ENCODE measurements around the gene ANAPC1.
"Not testable (repeated sequence)": the region's sequence is repeated elsewhere in the genome, so short reads cannot be mapped to it uniquely, and the experiment has no call there.

The ANAPC1 gene

DNA sequence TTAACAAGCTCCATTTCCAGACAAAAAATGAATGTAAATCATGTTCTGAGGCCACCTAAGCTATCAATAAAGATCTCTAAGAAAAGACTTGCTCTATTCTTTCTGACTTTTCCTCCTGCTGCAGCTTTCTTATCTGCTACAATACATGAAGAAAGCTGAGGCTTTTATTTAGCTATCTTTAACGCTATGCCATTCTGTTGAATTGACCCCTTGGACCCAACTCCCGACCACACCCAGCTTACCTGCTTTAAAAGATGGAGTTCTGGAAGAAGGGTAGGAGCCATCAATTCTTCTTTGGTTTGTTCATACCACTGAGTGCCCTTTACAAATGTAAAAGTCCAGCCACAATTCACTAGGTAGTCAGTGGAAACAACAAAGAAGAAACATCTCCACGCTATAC lies 99.9 kb downstream of the ANAPC1 start:
- not testable (repeated sequence) for DNase-seq

DNA sequence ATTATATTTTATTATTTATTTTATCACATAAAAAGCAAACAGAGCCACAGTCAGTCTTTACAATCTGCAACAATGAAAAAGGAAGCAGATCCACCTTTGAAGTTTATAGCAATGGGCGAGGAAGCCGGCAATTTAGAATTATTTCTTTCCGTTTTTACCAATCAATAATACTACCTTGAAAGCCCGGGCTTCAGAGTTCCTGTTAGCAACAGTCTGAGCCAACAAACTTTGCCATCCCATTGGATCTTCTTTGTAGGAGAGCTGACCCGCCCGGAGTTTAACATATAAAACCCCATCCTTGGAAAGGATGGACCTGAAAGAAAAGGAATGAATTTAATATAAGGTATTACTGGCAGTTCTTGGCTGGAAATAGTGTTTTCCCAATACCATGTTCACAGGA lies 101.8 kb downstream of the ANAPC1 start:
- not testable (repeated sequence) for DNase-seq

DNA sequence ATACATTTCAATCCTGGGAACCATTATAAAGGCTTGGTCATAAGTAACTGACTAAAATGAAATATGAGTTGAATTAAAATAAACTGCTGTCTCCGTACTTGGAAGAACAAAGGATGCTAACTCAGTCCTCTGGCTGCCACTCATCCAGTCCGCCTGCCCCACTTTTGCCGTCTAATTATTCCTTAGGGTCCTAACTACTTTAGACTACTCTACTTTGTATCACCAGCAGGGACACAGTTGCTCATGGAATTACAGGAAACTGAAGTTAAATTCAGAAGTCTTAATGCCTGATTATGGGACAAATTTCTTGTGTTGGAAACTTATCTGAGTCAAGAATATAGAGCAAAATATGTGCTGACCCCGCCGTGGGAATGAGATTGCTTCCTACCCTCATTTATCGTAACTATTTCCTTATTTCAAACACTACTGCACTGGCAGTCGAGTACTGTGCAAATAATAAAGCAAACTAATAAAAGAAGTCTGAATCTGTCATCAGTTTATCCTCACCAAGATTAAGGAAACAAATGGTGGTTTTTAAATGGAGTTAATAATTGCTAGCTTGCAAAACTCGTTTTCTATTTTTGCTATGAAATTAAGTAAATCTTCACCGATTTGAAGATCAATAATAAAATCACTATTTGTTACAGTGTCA lies 102.4 kb downstream of the ANAPC1 start:
- not testable (repeated sequence) for DNase-seq

DNA sequence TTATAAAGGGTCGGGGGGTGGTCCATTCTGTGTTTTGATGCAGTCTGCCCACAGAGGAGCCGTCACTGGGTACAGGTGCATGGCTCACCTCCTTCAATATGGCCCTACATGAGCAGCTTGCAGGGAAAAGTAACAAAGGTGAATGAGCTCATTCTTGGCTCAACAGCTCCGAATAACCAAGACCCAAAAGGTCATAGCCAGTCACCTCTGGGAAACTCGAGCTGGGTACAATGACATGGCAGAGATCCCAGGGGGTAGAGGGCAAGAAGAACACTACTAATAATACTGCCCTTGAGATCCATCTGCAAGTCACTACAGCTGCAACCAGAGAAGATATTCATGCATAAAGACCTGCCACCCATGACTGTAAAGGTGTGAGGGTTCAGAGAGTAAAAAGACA lies 106.8 kb downstream of the ANAPC1 start:
- DNase-seq = not testable (repeated sequence)

DNA sequence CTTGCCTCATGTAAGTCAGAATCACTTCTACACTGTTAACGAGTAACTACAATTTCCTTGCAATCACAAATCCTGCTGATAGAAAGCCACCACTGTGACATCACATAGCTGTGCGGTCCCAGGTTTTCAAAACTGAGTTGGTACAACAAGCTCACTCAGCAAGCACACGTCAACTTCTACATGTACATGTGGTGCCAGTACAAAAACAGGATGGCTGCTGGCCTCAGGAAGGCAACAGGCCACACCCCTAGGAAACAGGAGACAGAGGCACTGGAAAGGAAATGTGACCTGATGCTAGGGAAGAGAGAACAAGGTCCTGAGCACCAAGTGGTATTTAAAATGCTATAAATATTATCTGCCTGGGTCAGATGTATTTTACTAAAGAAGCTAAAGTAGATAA lies 107.7 kb downstream of the ANAPC1 start:
- DNase-seq = not testable (repeated sequence)

DNA sequence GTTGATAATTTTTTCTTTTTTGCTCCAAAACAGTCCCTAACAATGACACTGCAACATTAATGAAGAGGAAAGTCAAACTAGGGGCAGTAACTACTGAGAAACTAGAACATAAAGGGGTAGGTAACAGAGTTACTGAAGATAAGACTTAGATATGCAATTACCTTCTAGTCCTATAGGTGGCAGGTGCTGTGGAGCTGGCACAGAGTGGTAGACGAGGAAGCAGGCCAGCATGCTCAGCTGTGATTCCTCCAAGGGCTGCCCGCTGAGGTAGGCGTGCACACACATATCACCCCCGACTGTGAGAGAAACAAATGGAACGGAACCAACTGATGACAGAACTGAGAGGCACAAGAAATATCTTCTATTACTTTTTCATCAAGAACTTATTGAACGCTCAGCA lies 111.8 kb downstream of the ANAPC1 start:
- not testable (repeated sequence) for DNase-seq

DNA sequence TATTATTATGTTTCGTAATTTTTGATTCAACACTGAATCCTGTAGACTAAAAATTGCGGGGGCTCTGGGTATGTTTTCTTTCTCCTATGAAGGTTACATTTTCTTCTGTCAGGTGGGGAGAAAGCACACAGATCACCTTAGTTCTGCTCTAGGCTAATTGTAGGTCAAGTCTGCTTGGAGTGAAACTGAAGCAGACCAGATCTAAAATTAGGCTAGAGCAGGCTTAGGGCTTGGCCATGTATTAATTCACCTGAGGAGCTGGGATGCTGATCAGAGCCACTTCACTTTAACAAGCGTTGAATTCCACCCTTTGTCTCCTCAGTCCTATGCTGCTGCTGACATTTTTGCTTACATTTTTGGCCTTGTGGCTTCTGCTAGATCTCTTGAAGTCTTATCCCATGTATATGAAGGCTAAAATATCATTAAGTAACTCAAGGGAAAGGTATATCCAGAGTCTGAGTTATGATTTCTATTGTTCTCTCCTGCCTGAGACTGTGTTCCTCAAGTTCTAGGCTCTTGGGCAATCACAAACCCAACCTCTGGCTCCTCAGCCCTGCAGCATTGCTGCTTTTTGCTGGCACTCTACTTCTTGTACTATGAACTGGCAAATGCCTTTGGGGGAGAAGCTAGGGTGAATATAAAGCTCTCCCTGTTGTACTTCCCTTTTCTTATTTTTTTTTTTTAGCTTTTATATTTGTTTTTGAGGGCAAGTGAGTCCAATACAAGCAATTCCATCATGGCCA lies 112.9 kb downstream of the ANAPC1 start:
- not testable (repeated sequence) for DNase-seq

DNA sequence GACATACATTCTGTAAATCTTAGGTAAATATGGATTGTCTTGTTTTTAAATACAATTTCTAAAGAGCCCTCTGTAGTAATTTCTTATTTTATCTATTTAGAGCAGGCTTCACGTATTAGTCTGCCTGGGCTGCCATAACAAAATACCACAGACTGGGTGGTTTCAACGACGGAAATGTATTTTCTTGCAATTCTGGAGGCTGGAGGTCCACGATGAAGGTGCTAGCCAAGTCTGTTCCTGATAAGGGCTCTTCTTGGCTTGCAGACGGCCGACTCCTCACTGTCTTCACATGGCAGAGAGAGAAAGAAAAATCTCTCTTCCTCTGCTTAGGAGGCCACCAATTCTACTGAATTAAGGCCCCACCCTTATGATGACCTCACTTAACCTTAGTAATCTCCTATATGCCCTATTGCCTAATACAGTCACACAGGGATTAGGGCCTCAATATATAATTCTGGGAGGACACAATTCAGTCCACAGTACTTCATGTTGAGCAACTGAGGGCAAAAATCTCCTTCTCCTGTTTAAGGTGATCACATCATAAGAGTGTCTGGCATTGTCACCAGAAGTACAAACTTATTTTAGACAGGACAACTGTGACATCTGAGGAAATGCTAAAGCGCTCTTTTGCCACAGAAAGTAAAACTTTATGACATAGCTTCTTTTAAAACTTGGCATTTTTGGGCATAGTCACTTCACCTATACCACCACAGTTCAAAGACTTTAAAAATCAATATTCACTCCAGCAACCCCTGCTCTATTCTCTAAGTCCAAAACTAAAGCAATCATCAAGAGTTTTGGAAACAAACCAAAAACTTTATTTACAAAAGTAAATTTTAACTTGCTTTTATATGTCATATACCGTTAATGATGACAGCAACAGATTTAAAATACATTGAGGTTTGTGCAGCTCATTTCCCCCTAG lies 115.5 kb downstream of the ANAPC1 start:
- not testable (repeated sequence) for DNase-seq

DNA sequence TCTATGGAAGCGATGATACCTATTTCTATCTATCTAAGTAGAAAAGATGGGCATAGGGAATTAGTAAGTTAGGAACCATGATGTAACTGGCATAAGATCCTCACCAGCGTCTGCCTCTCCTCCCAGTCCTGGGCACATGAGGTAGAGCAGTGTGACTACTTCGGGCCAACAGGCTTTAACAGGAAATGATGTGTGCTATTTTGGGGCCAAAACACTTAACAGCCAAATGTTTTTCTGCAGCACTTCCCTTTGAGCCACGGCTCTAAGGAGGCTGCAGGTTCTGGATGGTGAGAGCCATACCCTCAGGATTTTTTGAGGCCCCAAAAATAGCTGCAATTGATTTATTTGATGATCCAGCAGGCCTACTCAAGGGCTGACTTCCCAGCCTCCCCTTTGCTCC lies 116.9 kb downstream of the ANAPC1 start:
- DNase-seq = not testable (repeated sequence)

DNA sequence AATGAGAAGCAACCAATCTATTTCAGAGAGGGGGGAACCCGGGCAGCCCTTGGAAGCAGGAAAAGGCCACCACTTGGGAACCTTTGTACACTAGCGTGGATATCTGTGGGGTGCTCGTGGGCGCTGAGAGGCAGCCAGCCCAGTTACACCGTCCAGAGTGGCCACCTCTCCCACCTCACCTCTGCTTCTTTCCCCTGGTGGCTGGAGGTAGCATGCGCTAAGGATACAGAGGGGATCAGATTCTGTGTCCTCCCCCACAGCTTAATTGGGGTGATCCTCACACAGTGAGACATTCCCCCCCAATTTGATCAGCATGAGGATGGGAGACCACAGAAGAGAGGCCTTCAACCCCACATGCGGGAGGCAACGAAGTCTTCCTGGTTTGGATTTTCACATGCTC lies 117.7 kb downstream of the ANAPC1 start:
- DNase-seq = not testable (repeated sequence)

DNA sequence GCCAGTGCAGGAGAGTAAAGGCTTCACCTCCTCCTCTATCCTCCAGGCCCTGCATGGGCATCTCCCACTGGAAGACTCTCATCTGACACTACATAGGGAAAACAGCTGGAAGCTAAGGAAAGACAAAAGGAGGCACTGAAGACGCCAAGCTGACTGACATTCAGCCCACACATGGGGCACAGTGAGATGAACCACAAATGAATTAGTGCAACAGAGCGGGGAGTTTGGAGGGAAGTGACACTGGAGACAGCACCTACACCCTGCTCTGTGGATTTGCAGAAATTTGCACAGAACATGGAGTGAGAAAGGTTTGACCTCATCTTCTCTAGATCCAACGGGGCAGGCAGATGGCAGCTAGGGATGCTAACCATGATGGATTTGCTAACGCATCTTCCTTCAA lies 119.8 kb downstream of the ANAPC1 start:
- not testable (repeated sequence) for DNase-seq

DNA sequence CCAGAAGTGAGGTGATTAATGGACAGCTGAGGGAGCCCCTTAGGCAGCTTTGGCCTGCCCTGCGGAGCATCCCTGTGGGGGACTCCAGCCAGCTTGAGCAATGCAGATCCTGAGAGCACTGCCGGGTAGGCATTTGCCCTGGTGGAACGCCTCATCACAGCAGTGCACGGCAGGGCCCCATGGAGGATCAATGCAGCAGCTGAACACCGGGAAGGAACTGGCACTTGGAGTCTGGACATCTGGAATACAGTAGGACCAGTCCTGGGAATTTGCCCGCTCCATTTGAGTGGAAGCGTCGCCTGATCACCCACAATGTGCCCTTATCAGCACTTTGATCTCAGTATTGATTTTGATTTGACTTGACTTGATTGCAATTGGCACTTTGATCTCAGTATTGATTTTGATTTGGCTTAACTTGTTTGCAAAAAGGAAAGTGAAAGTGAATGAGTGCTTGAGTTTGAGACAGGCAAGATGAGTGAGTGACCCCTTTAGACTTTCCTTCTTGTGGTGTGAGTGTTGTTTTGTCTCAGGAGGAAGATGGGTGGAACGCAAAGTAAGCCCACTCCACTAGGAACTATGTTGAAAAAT lies 123.2 kb downstream of the ANAPC1 start:
- DNase-seq = not testable (repeated sequence)

DNA sequence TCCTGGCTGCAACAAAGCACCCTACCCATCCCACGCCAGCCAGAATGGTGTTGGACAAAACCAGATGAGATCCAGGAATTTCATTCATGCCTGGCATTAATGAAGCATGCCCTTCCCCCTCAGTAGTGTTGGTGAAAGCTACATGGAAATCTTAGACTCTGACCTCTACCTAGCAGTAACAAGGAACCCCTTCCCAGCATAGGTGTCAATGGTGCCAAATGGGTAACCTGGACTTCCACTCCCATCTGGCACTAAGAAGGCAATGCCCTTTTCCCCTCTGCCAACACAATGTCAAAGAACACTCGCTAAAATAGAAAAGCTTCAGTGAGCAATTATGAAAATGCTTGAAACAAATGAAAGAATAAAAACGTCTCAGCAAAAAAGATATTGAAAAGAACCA lies 131.5 kb downstream of the ANAPC1 start:
- DNase-seq = not testable (repeated sequence)

DNA sequence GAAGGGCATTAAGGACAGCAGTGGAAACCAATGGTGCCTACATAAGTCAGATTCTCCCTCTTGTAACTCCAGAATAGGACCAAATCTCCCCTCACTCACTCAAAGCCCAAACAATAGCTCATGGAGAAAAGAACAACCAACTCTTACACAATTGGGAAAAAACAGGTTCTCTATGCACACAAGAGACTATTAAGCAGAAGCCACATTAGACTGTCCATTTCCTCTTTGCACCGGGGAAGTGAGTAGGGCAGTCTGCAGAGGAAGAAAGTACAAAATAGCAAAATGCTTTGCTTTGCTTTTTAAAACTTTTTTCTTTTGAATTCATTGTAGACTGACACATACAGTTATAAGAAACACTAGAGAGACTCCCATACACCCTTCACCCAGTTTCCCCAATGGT lies 133.4 kb downstream of the ANAPC1 start:
- not testable (repeated sequence) for DNase-seq

DNA sequence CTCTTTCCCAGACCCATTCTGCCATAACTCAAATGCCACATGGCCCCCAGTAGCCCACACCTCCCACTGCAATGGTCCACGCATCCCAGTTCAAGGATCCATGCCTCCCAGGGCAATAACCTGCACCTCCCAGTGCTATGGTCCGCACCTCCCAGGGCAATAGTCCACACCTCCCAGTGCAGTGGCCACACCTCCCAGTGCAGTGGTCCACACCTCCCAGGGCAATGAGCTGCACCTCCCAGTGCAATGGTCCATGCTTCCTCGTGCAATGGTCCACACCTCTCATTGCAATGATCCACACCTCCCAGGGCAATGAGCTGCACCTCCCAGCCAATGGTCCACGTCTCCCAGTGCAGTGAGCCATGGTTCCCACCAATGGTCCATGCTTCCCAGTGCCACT lies 135.6 kb downstream of the ANAPC1 start:
- not testable (repeated sequence) for DNase-seq

DNA sequence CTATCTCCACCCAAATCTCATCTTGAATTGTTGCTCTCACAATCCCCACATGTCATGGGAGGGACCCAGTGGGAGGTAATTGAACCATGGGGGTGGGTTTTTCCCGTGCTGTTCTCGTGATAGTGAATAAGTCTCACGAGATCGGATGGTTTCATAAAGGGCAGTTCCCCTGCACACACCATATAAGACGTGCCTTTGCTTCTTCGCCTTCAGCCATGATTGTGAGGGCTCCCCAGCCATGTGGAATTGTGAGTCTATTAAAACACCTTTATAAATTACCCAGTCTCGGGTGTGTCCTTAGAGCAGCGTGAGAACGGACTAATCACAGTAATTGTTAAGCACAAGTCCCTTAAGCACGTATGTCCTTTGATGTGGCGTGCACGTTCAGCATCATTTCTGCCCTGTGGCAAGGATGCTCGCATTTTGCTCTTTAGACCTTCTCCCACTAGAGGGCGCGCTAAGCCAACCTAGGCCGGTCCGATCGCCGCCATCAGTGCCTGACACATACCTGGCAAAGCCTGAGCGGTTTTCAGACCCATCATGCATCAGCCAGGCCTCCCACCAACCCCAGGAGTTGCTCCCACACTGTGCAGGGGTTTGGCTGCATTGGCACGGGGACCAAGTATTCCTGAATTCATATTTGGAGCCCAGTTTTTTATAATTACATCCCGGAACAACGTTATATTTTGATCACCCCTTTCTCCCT lies 136.4 kb downstream of the ANAPC1 start:
- not testable (repeated sequence) for DNase-seq

DNA sequence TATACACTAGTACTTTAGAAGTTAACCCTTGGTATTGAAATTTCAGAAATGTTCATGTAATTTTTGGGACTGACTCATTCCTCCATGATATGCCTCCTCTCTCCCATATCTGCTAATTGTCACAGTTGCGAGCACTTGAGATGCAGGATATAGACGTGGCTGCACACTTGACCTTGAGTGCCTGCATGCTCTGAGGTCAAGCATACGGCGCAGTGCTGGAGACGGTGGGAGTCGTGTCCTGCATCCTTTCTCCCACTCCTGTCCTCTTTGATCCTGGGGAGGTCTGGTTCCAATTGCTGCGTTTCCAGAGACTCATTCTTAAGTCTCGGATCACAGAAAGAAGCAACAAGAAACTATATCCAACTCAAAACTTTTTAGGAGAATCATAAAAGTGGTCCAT lies 139.2 kb downstream of the ANAPC1 start:
- DNase-seq = not testable (repeated sequence)

DNA sequence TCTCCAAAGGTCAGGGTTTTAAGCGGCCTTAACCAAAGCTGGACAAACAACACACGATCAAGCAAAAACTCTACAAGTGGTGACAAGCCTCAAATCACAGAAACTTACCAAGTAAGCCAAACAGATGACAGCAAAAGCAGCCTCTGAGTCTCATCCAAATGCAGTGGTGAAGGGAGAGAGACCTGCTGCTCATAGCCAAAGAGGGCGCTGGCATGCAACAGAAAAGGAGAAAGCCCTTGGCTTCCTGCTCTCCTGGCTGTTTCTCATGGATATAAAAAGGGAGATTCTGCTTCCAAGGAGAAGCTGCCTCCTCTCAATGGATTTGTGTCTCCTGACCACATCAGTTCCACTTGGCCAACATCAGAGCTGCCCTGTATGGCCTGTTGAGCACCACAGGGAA lies 142.5 kb downstream of the ANAPC1 start:
- not testable (repeated sequence) for DNase-seq

DNA sequence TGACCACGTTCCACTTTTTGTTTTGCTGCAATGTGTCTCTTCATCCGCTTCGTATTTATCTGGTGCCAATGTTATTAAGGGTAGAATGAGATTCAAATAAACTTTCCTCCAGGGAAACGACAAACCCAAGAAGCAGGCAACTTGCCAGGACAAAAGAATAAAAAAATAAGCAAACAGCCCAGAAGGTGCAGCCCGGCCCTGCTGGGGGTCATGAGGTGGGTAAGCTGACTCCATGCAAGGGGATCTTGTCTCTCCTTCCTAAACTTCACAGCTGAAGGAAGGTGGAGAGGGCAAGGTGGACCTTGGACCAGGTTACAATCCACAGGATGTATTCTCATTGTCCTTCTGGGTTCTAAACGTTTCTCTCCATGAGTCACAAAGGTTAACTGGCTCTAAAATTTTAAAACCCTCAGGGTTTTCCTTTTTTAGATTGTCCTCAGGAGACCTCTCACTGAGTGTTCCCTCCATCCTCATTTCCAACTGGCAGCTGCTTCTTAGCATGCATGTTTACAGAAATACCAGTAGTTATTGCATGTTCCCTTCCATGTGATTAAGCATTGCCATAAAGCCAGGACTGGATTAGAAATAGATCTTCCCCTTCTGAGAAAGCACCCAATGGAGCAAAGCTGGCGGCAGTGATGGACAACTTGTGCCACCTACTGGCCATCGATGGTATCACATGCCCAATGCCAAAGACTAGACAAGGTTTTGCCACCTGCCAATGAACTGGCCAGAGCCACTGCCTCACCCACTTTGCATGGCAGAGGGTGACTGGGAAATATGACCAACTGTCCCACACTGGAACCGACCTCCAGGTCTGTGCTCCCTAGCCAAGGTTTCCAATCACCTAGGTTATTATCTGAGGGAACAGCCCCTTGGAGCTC lies 147.9 kb downstream of the ANAPC1 start:
- DNase-seq = not testable (repeated sequence)

DNA sequence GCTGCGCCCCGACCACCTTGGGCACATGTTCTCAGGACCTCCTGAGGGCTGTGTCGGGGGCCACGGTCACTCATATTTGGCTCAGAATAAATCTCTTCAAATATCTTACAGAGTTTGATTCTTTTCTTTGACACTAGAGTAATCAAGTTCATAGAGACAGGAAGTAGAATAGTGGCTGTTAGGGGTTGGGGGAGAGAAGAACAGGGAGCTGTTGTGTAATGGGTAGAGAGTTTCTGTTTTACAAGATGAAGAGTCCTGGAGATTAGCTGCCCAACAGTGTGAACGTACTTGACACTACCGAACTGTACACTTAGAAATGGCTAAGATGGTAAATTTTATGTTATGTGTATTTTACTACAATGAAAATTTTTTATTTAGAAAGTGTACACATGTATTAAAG lies 148.6 kb downstream of the ANAPC1 start:
- not testable (repeated sequence) for DNase-seq

DNA sequence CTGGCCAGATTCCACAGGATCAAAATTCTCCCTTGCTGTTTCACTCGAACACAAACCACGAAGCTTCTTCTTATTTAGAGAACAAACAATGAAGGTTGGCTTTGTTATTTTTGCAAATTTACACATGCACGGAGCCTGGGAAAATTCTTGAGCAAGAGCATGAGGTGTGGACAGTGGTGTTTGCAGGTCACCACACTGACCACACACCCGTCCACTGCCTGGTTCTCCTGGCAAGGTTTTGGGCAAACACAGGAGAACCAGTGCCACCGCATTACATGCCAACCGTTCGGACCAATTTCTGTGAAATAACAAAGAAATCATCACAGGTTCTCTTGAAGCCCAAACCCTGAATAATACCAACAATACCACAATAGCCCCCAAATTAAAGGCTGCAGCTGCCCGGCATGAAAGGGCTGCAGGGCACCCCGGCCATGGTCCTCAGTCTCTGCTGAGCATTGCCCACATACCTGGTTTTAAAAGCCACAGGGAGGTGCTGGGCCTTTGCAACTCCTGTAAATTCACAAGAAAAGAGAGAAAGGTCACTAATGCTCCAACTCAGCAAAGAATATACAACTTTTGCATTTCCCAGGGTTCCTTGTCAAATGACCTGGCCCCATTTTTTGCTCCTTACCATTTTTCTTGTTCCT lies 154.1 kb downstream of the ANAPC1 start:
- not testable (repeated sequence) for DNase-seq
